ENCODE results near the gene TPRG1L.

Gene TPRG1L

GRCh38 chr1:3649342-3650247 is 24.8 kb downstream of the TPRG1L start, which contains the start of gene WRAP73:
Gene WRAP73, minus strand, starts transcription at chr1:3650103. Its CDS starts 104 bp downstream, at chr1:3649999.
- DNase-seq, result no peak

- DNase-seq, result no peak
Measured at GRCh38 chr1:3650248-3651025, 25.6 kb downstream of the TPRG1L start.

- no peak for DNase-seq
Measured at GRCh38 chr1:3651026-3651929, 26.5 kb downstream of the TPRG1L start.

GRCh38 chr1:3651930-3652547 is 27.2 kb downstream of the TPRG1L start, which contains the start of gene TP73:
Gene TP73, plus strand, starts transcription at chr1:3652516. Its CDS starts 29,850 bp downstream, at chr1:3682366.
- DNase-seq, result no peak

GRCh38 chr1:3652548-3653285 is 27.9 kb downstream of the TPRG1L start:
- no peak for DNase-seq

- no peak for DNase-seq
Measured at GRCh38 chr1:3653286-3653618, 28.4 kb downstream of the TPRG1L start.

- DNase-seq, result no peak
Measured at GRCh38 chr1:3654549-3655281, 29.9 kb downstream of the TPRG1L start.

- no peak for DNase-seq
Measured at GRCh38 chr1:3656450-3657095, 31.8 kb downstream of the TPRG1L start.

GRCh38 chr1:3657096-3657475 is 32.3 kb downstream of the TPRG1L start:
- DNase-seq, result no peak

GRCh38 chr1:3657578-3658230 is 32.9 kb downstream of the TPRG1L start:
- no peak for DNase-seq

GRCh38 chr1:3658231-3658615 is 33.4 kb downstream of the TPRG1L start:
- no peak for DNase-seq

- no peak for DNase-seq
Measured at GRCh38 chr1:3659093-3659492, 34.3 kb downstream of the TPRG1L start.

- no peak for DNase-seq
Measured at GRCh38 chr1:3660704-3661103, 35.9 kb downstream of the TPRG1L start.

- DNase-seq, result no peak
Measured at GRCh38 chr1:3661631-3662030, 36.8 kb downstream of the TPRG1L start.

GRCh38 chr1:3662080-3662671 is 37.4 kb downstream of the TPRG1L start:
- no peak for DNase-seq

- DNase-seq, result no peak
Measured at GRCh38 chr1:3663999-3664699, 39.3 kb downstream of the TPRG1L start.

- DNase-seq, result no peak
Measured at GRCh38 chr1:3664700-3665375, 40.0 kb downstream of the TPRG1L start.

- DNase-seq, result no peak
Measured at GRCh38 chr1:3668148-3668547, 43.3 kb downstream of the TPRG1L start.
